H54 (cell line): Measurements from ENCODE around the gene ANKRD33.

Experiments
- DNase-seq: peaks from one replicate; pipeline ENCODE4 v3.0.0; 2011; ENCODE audit warnings: low spot score, mixed read lengths; ENCODE audit not compliant: insufficient read length
- FAIRE-seq: peaks from 3 replicates; lab custom pipeline; 2011; peaks lifted over from hg19 to GRCh38; lab: Jason Lieb, UNC
- POLR2A ChIP-seq: IDR thresholded peaks from 2 replicates; pipeline ENCODE4 v1.6.1; 2011; ENCODE audit warnings: low read depth, mild to moderate bottlenecking, low read length

ANKRD33 gene

GRCh38 chr12:51932218-51933076 is 44.5 kb downstream of the ANKRD33 start:
- FAIRE-seq (no peak), DNase-seq (no peak)
- TF ChIP-seq POLR2A, result no peak

DNA sequence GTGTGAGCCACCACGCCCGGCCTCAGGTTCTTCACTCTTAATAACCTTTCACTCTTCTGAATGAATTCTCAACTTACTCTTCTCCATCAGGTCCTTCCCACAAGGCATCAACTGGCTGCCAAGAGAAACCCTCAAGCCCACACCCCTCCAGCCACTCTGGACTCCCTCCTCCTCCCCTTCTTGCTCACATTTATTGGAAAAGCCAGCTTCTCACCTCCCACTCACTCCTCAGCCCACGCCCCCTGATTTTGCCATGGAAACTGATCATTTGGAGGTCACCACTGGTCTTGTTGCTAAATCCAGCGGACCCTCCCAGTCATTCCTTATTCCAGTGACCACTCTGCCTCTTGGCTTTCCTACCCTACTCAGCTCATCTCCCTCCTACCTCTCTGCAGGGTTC is 46.2 kb downstream of the ANKRD33 start:
- no peak for TF ChIP-seq POLR2A
- no peak for FAIRE-seq
- DNase-seq, result no peak

- TF ChIP-seq POLR2A, result no peak
- DNase-seq (no peak), FAIRE-seq (no peak)
These were observed 50.0 kb downstream of the ANKRD33 start for GRCh38 chr12:51937926-51938325.

GRCh38 chr12:51938726-51939125 is 50.8 kb downstream of the ANKRD33 start:
- TF ChIP-seq POLR2A, result no peak
- FAIRE-seq (no peak), DNase-seq (no peak)

DNA sequence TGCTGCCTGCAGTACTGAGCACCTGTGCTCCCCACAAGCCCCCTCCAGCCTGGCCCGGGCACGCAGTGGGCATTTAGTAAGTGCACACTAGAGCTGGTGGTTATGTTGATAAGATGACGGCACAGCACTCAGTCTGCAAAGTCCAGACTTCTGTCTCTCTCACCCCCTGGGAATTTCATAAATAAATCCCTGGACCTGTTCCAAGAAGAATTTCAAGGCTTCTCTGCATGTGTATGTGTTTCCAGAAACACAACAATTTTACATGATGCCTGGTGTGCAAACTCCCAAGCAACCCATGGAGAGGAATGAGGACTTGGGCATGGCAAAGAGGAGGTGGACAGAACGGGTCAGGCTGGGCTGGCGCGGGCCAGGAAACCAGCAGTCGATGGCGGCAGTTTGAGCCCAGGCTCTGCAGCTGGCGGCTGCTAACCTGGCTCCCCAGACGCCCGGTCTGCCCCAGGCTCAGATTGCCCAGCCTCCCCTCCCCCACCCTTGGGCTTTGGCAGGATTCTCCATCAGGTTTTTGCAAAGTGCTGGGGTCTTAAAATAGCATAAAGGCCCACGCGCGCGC is 53.2 kb downstream of the ANKRD33 start:
- no peak for FAIRE-seq

More for the DNA sequence above, 53.2 kb downstream of the ANKRD33 start:
- no peak for DNase-seq
- no peak for TF ChIP-seq POLR2A
